HepG2 (cell line): ENCODE measurements around the gene CTXN1. TPM values are rescaled to one million over a fixed set of nuclear protein-coding genes. Genes with fewer than 3 reads are reported as not detected.

ENCODE experiments used
- POGZ ChIP-seq: sonication (generic); formaldehyde crosslinking; IDR thresholded peaks from 2 replicates; pipeline ENCODE4 v1.4.0; 2020; ENCODE audit warnings: mild to moderate bottlenecking, missing genetic modification reagents
- ZNF101 ChIP-seq: sonication (generic); formaldehyde crosslinking; IDR thresholded peaks from 2 replicates; pipeline ENCODE4 v1.4.0; 2020; ENCODE audit warnings: mild to moderate bottlenecking, low read depth, missing genetic modification reagents, borderline replicate concordance
- ZNF720 ChIP-seq: sonication (generic); formaldehyde crosslinking; IDR thresholded peaks from 2 replicates; pipeline ENCODE4 v1.4.0; 2020; ENCODE audit warnings: missing genetic modification reagents
- polyA plus RNA-seq, 8 experiments: library from polyadenylated mRNA; depleted of rRNA in 3 of 8; stranded (reverse) in 7 of 8; unstranded in 1 of 8; fragments of >200 nt; fragmentation: Illumina TruSeq in 4 of 8; extraction: Trizol in 4 of 8; gene quantifications; 2 replicates each; pipeline versions ENCODE4 v1.2.1 to v1.2.3, GENCODE V29; 2011 to 2016; ENCODE audit warnings: low read depth in 4 of 8, missing spikeins in 1 of 8, mixed read lengths in 1 of 8; ENCODE audit not compliant: insufficient read depth in 1 of 8
- total RNA-seq, 5 experiments: library from RNA; depleted of rRNA; stranded (reverse); fragments of >200 nt; fragmentation: Illumina TruSeq; extraction: Trizol; gene quantifications; 2 replicates each; pipeline ENCODE4 v1.2.3, GENCODE V29; 2016; ENCODE audit warnings: low read depth in 1 of 5
- TF ChIP-seq, protein P1 (sequence below): sonication (generic); formaldehyde crosslinking; IDR thresholded peaks from 2 replicates; pipeline ENCODE4 v1.4.0; 2020; ENCODE audit warnings: missing genetic modification reagents, borderline replicate concordance
- TF ChIP-seq, protein P2 (sequence below): sonication (generic); formaldehyde crosslinking; IDR thresholded peaks from 2 replicates; pipeline ENCODE4 v1.4.0; 2020; ENCODE audit warnings: mild to moderate bottlenecking, missing genetic modification reagents
- TF ChIP-seq, protein P3 (sequence below): sonication (generic); formaldehyde crosslinking; IDR thresholded peaks from 2 replicates; pipeline ENCODE4; 2020; ENCODE audit warnings: missing genetic modification reagents, mild to moderate bottlenecking, borderline replicate concordance
- TF ChIP-seq, protein P4 (sequence below): sonication (generic); formaldehyde crosslinking; IDR thresholded peaks from 2 replicates; pipeline ENCODE4 v1.4.0; 2020; ENCODE audit warnings: missing genetic modification reagents
- TF ChIP-seq, protein P5 (sequence below): sonication (generic); formaldehyde crosslinking; IDR thresholded peaks from 2 replicates; pipeline ENCODE4 v1.9.0; 2022; ENCODE audit warnings: low read depth, missing genetic modification reagents
- TF ChIP-seq, protein P6 (sequence below): IDR thresholded peaks from 2 replicates; pipeline ENCODE4 v1.6.1; 2016

CTXN1 gene
- total and polyA plus RNA-seq, 2 of the 13 experiments (the other 11 are each of a cell fraction or from before 2014, with no cell fraction given) = 0.11 TPM; not detected in 1

DNA sequence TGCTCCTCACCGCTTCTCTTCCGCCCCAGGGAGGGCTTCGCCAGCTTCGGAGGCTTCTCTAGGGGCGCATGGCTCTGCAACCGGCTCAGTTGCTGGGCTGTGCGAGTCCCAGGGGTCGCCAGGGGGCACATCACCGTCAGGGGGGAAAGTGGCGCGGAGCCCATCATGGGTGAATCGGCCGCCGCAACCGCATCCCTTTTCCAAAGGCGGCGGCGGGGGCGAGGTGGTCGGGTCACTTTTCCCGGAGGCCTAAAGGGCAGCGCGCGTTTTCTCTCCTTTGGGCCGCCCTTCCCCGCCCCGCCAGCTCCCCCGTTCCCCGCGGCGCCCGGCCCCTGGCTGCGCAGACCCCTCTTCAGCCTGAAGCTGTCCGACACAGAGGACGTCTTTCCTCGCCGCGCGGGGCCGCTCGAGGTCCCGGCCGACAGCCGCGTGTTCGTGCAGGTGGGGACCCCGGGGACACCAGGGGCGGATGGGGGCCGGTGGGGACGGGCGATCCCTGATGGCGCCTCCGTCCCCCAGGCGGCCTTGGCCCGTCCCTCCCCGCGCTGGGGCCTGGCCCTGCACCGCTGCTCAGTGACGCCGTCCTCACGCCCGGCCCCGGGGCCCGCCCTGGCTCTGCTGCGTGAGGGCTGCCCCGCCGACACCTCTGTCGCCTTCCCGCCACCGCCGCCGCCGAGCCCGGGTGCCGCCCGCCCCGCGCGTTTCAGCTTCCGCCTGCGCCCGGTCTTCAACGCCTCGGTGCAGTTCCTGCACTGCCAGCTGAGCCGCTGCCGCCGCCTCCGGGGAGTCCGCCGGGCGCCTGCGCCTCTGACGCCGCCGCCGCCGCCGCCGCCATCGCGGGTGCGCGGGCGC is 9.6 kb downstream of the CTXN1 start (continued):
- TF ChIP-seq, protein P1, sequence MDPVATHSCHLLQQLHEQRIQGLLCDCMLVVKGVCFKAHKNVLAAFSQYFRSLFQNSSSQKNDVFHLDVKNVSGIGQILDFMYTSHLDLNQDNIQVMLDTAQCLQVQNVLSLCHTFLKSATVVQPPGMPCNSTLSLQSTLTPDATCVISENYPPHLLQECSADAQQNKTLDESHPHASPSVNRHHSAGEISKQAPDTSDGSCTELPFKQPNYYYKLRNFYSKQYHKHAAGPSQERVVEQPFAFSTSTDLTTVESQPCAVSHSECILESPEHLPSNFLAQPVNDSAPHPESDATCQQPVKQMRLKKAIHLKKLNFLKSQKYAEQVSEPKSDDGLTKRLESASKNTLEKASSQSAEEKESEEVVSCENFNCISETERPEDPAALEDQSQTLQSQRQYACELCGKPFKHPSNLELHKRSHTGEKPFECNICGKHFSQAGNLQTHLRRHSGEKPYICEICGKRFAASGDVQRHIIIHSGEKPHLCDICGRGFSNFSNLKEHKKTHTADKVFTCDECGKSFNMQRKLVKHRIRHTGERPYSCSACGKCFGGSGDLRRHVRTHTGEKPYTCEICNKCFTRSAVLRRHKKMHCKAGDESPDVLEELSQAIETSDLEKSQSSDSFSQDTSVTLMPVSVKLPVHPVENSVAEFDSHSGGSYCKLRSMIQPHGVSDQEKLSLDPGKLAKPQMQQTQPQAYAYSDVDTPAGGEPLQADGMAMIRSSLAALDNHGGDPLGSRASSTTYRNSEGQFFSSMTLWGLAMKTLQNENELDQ (CRISPR knock-in tag) = no peak
- TF ChIP-seq, protein P2, sequence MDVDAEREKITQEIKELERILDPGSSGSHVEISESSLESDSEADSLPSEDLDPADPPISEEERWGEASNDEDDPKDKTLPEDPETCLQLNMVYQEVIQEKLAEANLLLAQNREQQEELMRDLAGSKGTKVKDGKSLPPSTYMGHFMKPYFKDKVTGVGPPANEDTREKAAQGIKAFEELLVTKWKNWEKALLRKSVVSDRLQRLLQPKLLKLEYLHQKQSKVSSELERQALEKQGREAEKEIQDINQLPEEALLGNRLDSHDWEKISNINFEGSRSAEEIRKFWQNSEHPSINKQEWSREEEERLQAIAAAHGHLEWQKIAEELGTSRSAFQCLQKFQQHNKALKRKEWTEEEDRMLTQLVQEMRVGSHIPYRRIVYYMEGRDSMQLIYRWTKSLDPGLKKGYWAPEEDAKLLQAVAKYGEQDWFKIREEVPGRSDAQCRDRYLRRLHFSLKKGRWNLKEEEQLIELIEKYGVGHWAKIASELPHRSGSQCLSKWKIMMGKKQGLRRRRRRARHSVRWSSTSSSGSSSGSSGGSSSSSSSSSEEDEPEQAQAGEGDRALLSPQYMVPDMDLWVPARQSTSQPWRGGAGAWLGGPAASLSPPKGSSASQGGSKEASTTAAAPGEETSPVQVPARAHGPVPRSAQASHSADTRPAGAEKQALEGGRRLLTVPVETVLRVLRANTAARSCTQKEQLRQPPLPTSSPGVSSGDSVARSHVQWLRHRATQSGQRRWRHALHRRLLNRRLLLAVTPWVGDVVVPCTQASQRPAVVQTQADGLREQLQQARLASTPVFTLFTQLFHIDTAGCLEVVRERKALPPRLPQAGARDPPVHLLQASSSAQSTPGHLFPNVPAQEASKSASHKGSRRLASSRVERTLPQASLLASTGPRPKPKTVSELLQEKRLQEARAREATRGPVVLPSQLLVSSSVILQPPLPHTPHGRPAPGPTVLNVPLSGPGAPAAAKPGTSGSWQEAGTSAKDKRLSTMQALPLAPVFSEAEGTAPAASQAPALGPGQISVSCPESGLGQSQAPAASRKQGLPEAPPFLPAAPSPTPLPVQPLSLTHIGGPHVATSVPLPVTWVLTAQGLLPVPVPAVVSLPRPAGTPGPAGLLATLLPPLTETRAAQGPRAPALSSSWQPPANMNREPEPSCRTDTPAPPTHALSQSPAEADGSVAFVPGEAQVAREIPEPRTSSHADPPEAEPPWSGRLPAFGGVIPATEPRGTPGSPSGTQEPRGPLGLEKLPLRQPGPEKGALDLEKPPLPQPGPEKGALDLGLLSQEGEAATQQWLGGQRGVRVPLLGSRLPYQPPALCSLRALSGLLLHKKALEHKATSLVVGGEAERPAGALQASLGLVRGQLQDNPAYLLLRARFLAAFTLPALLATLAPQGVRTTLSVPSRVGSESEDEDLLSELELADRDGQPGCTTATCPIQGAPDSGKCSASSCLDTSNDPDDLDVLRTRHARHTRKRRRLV (CRISPR knock-in tag) = no peak
- TF ChIP-seq, protein P3, sequence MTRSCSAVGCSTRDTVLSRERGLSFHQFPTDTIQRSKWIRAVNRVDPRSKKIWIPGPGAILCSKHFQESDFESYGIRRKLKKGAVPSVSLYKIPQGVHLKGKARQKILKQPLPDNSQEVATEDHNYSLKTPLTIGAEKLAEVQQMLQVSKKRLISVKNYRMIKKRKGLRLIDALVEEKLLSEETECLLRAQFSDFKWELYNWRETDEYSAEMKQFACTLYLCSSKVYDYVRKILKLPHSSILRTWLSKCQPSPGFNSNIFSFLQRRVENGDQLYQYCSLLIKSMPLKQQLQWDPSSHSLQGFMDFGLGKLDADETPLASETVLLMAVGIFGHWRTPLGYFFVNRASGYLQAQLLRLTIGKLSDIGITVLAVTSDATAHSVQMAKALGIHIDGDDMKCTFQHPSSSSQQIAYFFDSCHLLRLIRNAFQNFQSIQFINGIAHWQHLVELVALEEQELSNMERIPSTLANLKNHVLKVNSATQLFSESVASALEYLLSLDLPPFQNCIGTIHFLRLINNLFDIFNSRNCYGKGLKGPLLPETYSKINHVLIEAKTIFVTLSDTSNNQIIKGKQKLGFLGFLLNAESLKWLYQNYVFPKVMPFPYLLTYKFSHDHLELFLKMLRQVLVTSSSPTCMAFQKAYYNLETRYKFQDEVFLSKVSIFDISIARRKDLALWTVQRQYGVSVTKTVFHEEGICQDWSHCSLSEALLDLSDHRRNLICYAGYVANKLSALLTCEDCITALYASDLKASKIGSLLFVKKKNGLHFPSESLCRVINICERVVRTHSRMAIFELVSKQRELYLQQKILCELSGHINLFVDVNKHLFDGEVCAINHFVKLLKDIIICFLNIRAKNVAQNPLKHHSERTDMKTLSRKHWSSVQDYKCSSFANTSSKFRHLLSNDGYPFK (CRISPR knock-in tag) = 0 out of 2 replicates have a peak, but pooled peaks have one; percentile 30
- TF ChIP-seq, protein P4, sequence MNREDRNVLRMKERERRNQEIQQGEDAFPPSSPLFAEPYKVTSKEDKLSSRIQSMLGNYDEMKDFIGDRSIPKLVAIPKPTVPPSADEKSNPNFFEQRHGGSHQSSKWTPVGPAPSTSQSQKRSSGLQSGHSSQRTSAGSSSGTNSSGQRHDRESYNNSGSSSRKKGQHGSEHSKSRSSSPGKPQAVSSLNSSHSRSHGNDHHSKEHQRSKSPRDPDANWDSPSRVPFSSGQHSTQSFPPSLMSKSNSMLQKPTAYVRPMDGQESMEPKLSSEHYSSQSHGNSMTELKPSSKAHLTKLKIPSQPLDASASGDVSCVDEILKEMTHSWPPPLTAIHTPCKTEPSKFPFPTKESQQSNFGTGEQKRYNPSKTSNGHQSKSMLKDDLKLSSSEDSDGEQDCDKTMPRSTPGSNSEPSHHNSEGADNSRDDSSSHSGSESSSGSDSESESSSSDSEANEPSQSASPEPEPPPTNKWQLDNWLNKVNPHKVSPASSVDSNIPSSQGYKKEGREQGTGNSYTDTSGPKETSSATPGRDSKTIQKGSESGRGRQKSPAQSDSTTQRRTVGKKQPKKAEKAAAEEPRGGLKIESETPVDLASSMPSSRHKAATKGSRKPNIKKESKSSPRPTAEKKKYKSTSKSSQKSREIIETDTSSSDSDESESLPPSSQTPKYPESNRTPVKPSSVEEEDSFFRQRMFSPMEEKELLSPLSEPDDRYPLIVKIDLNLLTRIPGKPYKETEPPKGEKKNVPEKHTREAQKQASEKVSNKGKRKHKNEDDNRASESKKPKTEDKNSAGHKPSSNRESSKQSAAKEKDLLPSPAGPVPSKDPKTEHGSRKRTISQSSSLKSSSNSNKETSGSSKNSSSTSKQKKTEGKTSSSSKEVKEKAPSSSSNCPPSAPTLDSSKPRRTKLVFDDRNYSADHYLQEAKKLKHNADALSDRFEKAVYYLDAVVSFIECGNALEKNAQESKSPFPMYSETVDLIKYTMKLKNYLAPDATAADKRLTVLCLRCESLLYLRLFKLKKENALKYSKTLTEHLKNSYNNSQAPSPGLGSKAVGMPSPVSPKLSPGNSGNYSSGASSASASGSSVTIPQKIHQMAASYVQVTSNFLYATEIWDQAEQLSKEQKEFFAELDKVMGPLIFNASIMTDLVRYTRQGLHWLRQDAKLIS (CRISPR knock-in tag) = no peak
- no peak for TF ChIP-seq POGZ (CRISPR knock-in tag)
- TF ChIP-seq, protein P5, sequence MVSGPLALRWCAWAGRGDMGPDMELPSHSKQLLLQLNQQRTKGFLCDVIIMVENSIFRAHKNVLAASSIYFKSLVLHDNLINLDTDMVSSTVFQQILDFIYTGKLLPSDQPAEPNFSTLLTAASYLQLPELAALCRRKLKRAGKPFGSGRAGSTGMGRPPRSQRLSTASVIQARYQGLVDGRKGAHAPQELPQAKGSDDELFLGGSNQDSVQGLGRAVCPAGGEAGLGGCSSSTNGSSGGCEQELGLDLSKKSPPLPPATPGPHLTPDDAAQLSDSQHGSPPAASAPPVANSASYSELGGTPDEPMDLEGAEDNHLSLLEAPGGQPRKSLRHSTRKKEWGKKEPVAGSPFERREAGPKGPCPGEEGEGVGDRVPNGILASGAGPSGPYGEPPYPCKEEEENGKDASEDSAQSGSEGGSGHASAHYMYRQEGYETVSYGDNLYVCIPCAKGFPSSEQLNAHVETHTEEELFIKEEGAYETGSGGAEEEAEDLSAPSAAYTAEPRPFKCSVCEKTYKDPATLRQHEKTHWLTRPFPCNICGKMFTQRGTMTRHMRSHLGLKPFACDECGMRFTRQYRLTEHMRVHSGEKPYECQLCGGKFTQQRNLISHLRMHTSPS (CRISPR knock-in tag) = no peak
- no peak for TF ChIP-seq ZNF720 (CRISPR knock-in tag)
- 0 out of 2 replicates have a peak, but pooled peaks have one; percentile 89 for TF ChIP-seq ZNF101 (CRISPR knock-in tag)
- TF ChIP-seq, protein P6, sequence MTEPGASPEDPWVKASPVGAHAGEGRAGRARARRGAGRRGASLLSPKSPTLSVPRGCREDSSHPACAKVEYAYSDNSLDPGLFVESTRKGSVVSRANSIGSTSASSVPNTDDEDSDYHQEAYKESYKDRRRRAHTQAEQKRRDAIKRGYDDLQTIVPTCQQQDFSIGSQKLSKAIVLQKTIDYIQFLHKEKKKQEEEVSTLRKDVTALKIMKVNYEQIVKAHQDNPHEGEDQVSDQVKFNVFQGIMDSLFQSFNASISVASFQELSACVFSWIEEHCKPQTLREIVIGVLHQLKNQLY (CRISPR knock-in tag) = no peak
